GM18870 (cell line): Measurements from ENCODE around the gene CAMK2N1.
"Not testable (repeated sequence)": the region's sequence is repeated elsewhere in the genome, so short reads cannot be mapped to it uniquely, and the experiment has no call there.

Source experiments
- ATAC-seq: cut with Tn5 transposase; IDR thresholded peaks from one replicate; pipeline ENCODE4 v1.9.1; 2021; ENCODE audit warnings: moderate library complexity; ENCODE audit not compliant: unreplicated experiment

CAMK2N1 gene

DNA sequence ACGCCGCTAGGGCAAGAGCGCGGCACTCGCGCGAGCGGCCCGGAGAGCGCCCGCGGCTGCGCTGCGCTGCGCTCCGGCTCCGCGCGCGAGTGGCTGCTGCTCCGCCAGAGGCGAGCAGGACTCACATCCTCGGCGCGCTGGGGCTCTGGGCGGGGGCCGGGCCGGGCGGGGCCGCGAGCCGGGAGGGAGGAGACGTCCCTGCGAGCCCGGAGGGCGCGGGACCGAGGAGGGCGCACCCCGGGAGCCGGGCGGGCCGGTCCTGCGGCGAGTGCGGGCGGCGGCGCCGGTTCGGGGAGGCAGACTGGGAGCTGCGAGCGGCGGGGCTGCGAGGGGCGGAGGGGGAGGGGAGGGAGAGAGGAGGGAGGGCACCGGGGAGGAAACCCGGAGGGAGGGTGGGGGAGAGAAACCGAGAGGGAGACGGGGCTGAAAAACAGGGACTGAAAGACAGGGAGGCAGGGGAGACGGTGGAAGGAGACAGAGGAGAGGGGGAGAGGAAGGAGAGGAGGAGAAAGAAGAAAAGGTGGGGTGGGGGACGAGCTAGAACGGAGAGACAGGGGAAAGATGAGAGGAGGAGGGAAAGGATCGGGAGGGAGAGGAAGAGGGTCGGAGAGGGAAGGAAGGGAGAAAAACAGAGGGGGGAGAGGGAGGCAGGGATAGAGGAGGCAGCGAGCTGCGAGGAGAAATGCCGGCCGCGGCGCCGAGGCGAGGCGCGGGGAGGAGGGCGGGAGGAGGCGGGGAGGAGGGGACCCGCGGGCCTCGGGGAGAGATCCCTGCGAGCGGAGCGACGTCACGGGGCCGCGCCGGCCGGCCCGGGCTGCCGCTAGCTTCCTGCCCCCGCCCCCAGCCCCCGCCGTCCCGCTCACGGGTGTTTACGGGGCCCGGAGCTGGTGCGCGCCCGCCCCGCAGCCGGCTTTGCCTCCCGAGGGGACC, at the start of gene CAMK2N1:
Gene CAMK2N1, minus strand, starts transcription at position 684 of the 930 bp plus-strand sequence. CDS start 831 bp downstream, outside the sequence.
- ATAC-seq = no peak

DNA sequence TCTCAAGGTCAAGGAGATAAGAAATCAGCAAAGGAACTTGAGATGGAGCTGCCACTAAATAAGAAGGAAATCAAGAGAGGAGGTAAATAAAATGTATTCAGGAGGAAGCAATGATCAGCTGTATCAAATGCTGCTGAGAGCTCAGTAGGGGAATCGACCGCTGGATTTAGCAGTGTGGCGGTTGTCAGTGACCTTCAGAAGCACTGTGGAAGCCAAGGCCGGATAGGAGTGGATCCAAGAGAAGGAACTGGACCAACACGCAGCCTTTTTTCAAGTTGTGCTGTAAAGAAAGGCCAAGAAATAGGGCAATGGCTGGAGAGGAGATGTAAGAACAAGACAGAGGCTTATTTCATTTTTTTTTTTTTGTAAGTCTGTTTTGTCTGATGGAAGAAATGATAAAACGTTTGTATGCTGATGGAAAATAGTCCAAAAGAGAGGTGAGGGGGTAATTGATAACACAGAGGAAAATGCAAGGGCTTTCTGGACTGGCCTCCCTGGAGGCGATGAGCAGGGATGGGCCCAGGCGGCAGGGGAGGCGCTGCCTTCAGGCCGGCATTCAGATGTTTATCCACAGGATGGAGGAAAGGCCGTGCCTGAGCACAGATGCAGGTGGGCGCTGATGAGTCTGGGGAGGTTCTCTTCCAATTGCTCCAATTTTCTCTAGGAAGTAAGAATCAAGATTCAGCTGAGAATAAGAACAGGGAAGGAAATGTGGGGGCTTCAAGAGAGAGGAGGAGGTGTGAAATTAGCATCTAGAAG, 48.8 kb upstream of the CAMK2N1 start:
- no peak for ATAC-seq

DNA sequence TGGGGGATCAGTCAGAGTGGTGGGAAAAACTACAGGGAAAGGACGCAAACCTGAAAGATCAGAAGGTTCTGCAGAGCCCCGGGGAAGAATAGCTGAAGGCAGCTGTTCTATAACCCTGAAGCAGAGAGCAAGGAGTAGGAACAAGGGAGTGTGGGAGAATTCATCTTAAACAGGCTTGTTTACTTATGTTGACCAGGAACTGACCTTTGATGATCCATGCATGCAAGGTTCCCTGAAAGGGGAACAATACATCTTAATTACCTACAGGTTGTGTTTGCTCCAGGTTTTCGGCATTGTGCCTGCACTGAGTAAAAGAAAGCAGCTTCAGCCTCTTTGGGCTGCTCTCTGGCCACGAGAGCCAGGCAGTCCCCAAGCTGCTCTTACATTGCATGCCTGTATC, 47.6 kb upstream of the CAMK2N1 start:
- no peak for ATAC-seq

DNA sequence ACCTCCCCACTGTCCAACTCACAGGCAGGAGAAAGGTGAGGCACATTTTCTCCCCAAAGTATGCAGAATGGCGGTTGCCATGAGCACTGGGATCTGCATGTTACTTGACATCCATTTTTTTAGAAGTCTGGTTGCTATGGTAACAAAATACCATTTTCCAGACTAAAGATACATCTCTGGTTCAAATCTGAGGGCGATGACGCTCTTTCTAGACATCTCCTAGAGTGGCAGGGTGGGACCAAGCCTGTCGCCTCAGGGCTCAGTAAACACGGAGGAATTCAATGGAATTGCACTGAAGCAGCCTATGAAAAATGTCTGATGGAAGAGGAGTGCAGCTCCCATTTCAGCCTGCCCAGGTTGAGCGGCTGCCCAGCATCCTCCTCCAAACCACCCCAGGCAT, 44.9 kb upstream of the CAMK2N1 start:
- ATAC-seq = no peak

DNA sequence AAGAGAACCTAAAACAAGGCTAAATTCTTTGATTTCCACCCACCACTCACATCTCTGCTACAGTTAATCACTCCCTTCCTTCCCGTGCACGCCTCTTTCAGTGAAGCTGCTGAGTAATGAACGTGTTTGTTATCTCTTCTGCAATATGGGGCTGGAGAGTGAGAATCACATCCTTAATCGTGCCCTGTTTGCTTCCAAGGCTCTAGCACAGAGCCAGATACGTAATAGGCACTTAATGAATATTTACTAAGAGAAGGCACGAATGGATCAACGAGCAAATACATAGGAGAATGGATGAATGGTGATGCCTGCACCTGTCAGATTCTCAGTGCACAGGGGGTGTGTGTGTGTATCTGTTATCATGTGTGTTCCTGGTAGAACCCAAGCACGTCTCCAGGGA, 44.3 kb upstream of the CAMK2N1 start:
- no peak for ATAC-seq

DNA sequence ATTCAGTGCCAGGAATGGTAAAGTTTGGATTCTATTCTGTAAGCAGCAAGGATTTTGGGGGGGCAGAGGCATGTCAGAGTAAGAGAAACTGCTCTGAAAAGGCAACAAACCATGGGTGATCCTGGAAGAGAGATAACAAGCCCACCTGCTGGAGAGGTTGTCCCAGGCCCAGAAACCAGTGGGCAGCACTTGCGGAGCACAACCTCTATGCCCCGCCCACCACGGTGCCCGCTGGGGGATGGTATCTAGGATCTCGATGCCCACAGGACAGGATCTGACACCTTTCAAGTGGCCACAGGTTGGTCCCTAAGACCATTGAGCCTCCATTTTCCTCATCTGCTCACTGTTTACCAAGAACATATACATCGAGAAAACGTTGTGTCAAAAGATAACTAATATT, 42.2 kb upstream of the CAMK2N1 start:
- ATAC-seq = no peak

DNA sequence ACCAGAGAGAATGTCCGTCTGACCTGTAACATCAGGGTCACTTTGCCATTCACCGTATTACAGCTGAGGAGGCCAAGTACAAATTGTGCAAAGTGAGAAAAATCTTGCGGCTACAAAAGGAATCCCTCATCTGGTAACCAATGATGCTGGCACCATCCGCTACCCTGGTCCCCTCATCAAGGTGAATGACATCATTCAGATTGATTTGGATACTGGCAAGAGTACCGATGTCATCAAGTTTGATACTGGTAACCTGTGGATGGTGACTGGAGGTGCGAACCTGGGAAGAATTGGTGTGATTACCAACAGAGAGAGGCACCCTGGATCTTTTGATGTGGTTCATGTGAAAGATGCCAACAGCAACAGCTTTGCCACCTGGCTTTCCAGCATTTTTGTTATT, 40.3 kb upstream of the CAMK2N1 start:
- ATAC-seq = no peak

DNA sequence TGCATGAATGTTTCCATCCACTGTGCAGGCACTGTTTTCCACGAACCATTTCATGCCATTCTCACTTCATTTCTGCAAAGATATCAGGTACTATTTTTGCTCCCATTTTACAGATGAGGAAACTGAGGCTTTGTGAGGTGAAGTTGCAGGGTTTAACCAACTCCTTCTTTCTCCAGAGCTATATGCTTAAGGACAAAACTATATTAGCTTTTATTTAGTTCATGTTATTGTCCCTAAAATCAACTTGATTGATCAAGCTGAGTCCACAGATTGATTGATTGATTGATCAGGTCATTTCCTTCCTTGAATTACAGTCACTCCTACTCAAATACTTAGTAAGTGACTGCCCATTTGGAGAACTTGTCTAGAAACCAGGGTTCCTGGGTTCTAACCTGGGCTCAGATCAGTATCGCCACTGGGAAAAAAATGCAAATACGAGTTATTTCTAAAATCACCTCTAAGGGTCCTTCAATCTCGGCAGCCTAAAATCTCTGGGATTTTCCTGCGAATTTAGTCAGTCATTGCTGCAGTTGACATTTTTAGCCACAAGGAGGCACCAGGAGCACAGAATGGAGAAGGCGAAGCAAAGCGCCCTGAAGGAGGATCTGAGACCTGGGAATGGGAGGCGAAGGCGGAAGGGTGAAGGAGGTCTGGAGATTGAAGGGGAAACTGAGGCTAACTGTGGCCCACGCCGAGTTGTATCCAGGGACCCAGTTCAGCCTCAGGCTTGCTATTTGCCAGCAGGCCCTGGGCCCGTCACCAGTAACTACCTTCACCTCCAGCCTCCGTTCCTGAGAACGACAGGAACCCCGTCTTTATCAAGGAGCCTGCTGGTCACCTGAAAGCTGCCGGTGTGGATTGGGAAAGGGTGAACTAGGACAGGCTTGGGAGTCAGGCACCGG, 36.2 kb upstream of the CAMK2N1 start:
- ATAC-seq = no peak

DNA sequence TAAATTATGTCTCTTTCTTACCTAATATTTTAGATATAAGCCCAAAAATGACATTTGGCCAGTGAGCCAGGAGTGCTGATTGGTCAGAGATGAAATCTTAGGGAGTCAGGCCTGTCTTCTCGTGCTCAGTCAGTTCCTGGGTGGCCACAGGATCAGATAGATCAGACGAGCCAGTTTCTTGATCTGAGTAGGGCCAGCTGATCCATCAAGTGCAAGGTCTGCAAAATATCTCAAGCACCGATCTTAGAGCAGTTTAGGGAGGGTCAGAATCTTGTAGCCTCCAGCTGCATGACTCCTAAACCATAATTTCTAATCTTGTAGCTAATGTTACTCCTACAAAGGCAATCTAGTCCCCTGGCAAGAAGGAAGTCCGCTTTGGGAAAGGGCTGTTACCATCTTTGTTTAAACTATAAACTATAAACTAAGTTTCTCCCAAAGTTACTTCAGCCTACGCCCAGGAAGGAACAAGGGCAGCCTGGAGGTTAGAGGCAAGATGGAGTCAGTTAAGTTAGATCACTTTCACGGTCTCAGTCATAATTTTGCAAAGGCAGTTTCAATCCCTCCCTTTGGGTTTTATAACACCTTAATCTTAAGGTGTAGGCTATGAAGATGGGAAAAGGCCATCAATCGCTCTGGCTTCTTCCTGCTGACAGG, 33.7 kb upstream of the CAMK2N1 start:
- ATAC-seq = not testable (repeated sequence)

DNA sequence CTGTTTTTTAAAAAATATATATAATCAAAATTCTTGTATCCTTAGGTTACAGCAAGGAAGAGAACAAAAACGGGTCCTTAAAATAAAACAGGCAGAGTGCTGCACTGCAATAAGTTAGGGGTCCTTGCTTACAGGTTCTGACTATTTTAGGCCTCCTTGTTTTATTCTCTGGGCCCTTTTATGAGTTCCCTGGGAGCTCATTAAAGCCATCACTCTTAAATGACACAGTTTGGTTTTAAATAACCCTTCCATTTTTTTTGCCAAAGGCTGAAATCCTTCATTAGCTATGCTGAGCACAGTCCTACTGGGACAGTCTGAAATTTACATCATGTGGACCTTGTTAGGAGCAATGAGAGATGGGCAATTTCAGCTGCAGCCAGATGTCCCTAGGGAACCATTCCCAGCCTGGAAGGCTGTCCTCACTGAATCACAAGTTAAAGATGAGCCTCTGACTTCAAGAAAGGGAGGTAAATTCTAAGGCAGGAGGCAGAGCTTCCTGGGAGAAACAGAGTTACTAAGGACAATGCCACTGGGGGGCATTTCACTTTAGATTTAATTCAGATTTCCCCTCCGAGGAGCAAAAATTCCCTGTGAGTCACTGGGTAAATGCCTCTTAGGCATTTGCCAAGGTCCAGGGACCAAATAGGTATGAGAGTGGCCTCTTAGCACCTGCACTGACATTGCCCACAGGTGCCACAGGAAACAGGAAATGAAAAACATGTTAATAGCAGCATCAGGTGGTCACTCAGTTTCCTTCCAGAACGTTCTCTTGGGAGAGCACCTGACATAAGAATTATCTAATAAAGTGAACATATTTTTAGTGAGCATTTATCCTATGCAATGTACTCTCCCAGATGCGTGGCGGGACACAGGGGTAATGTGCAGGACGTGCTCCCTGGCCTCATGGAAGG, 25.8 kb upstream of the CAMK2N1 start:
- ATAC-seq = no peak

DNA sequence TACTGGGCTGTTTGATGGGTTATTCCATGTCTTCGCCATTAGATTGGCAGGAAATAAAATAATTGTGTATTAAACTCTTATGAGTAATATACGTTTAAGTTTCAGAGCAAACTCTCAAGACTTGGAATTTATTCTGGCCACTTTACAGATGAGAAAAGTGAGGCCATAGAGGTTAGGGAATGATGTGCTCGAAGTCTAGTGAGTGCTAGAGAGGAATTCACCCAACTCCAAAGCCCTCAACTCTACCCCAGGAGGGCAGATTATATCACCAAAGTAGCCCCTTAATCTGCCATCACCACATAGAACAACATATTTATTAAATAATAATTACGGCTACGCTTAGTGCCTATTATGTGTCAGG, 22.4 kb upstream of the CAMK2N1 start:
- no peak for ATAC-seq

DNA sequence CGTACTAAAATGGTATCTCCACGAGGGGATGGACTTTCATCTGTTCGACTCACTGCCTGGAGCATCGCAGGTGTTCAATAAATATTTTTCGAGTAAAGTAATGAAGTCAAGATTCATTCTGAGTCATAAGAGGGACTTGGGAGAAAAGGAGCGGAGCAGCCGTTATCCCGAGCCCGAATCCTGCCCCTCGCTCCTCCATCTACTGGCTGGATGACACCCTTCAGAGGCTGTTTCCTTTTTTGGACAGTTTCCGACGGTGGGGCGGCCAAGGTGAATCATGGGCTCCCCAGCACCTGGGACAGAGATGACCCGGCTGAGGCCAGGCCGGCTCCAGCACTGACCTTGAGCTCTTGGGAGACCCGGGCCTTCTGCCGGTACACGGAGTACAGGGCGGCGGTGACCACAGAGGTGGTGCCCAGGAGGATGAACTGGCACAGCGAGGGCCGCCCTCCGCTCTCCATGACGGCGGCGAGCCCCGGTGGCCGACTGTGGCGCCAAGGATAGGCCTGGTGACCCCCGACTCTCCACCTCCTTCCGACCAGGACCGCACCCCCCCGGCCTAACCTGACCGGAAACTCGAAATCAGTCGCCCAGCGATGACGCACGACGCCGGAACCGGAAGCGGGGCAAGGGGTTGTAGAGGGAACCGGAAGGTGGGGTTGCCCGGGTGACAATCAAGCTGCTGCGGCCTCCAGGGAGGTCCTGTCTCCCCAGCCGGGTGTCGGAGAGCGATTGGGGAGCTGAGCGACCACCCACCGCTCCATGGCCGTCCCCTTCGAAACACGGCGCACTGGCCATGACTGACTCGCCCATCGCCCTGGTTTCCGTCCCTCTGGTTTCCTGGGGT, 21.8 kb upstream of the CAMK2N1 start, which contains the start of gene MUL1:
Gene MUL1, minus strand, starts transcription at position 588 of the 847 bp plus-strand sequence. Its CDS starts 127 bp downstream, at position 461.
- peak; percentile 77 for ATAC-seq

DNA sequence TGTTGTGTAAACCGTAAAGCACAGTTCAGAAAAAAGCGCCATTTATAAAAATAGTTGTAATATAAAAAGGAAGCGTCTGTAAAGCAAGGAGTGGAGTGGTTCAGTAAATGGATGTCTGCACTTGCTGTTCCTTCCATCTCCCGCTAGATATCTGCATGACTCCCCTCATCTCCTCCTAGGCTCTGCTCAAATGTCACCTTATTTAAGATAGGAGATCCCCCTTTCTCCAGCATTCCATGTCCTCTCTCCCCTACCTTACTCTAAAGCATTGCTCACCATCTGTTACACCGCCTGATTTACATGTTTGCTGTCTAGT, 21.2 kb upstream of the CAMK2N1 start:
- peak; percentile 16 for ATAC-seq

DNA sequence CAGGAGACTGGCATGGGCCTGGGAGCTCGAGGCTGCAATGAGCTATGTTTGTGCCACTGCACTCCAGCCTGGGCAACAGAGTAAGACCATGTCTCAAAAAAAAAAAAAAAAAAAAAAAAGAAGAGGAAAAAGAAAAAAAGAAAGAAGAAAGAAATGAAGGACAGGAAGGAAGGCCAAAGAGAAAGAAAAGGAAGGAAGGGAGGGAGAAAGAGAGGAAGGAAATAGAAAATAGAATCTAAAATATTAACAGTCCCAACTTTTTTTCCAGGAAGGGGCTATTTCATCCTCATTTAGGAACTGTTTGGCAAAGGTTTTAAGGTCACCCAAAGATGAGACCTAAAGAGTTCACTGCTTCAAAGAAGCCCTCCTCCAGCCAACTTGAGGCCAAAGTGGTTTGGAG, 19.5 kb upstream of the CAMK2N1 start:
- ATAC-seq = no peak

DNA sequence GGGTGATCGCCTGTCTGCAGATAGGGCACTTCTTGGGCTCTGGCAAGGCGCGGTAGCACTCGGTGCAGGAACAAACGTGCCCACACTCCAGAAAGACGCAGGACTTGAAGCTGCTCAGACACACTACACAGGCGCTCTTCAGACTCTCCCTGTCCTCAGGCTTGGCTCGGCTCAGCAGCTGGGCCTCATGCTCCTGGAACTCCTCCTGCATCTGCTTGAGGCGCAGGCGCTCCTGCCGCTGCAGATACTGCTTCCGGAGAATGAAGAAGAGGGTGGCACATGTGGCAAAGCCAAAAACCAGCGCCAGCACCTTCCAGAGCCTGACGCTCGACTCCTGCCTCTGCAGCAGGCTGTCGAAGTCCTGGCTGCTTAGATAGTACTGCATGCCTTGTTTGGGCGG, 14.7 kb upstream of the CAMK2N1 start:
- ATAC-seq = no peak

DNA sequence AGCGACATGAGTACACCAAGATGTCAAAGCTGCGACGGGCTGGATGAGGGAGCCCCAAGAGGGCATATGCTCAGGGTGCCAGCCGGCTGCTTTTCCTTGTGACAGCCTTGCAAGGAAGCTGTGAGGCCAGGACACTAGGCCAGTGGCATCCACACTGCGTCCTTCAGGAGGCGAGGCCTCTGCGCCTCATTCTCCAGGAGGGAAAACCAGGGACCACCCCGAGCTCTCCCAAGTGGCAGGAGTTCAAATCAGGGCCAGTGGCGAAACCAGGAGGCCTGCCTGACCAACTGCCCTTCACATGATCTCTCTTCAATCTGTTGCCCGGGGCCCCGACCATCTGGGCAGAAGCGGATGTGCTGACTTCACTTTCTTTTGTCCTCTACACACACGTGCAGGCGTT, 13.7 kb upstream of the CAMK2N1 start:
- ATAC-seq = no peak

DNA sequence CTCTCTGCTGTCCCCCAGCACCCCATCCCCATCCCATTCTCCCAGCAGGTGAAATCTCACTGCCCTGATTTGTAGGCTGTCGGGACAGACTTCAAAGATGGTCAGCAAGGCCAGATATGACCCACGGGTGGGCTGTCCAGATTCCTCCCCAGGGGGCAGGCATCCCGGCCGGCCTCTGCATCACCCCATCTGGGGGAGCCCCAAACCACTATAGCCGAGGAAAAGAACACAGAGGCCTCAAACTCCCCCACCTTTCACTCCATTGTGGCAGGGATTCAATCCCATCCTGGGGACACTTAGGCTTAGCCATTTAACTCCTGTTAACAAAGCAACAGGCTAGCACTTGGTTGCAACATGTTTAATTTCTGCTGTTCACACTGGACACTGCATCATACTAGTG, 13.1 kb upstream of the CAMK2N1 start:
- no peak for ATAC-seq

DNA sequence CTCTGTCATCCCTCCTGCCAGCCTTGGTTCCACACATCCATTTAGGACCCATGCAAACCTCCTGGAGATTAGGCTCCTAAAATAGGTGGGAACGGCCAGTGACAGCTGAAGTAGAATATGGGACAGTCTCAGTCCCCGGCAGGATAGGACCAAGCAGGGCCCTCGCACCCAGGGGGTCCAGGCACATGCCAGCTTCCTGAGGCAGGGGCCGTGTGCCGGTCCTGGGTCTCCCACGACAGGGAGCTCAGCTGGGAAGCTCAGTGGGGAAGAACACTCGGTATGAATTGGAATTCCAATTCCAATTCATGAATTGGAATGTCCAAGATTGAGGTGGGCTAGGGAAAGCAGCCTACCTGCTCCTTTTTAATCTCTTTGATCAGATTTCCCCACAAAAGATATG, 12.1 kb upstream of the CAMK2N1 start:
- no peak for ATAC-seq

DNA sequence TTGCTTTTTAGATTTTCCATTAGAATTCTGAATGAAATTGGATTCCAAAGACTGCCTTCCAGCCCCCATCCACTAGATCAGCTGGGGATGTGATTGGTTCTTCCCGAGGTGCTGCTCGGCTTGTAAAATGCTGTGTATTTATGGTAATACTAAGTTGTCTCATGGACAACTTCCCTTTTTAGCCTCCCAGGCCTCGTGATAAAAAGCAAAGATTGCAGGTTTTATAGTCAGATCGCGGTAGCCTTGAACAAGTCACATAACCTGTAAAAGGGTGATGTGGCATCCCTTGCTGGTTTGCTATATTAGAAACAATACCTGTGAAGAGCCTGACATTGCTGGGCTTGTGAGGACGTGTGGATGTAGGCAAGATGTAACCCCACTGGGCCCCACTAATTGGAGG, 11.5 kb upstream of the CAMK2N1 start:
- no peak for ATAC-seq
